Thyroid gland (tissue), 4 donors: ENCODE measurements around the gene PSMD1.

Source experiments
- CTCF ChIP-seq, 6 experiments: fragments of 200-600 bp in 3 of 6; fragments of 450-650 bp in 3 of 6; sonication (generic) in 3 of 6; IDR thresholded peaks; one replicate each; pipeline ENCODE4 v1.5.1; 2016 to 2019; ENCODE audit warnings: antibody characterized with exemption in 6 of 6, mild to moderate bottlenecking in 2 of 6, inconsistent platforms in 1 of 6, moderate library complexity in 1 of 6
- POLR2A ChIP-seq, 2 donors: fragments of 450-650 bp; IDR thresholded peaks; one replicate each; pipeline ENCODE4 v1.6.1; 2017; ENCODE audit warnings: antibody characterized with exemption in 2 of 2, mild to moderate bottlenecking in 2 of 2, moderate library complexity in 1 of 2

GRCh38 chr2:231016566-231017230 lies 40.0 kb upstream of the PSMD1 start:
- no peak for TF ChIP-seq CTCF (IDR thresholded peaks at IDR 0.05)
- TF ChIP-seq POLR2A (IDR thresholded peaks at IDR 0.05): no peak
